T47D (cell line): ENCODE measurements around the gene PAK1.
"Not testable (repeated sequence)": the region's sequence is repeated elsewhere in the genome, so short reads cannot be mapped to it uniquely, and the experiment has no call there.

Experiments
- DNase-seq, 2 experiments: peaks; one replicate each; pipeline versions ENCODE4 v3.0.0 to v3.0.0-alpha.2; 2011 to 2012; ENCODE audit warnings: low read depth in 1 of 2, low spot score in 1 of 2
- JUND ChIP-seq: IDR thresholded peaks from 2 replicates; pipeline ENCODE4 v1.6.1; 2012; ENCODE audit warnings: low read depth
- in situ Hi-C: cut with HindIII; loops from 2 replicates; pipeline ENCODE4 v1.10.0; 2016; ENCODE audit warnings: low sequenced_read_pairs, low pct_unique_long_range_greater_than_20kb

PAK1 gene

DNA sequence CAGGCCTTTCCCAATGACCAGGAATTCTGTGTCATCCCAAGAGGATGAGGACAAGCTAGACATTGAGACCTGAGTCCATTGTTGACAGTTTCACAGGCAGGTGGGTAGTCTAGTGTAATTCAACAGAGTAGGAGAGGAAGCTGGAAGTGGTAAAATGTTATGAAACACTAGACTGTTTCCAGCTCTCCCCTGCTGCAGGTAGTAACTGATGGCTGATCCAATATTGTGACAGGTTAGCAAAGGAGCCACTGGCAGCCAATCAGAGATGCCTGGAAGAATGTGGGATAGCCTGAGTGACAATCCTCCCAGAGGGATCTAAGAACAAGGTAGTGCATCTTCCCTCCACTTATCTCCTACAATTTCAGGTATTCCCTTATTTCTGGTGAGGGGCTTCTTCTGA lies 161.8 kb downstream of the PAK1 start:
- in situ Hi-C loops: no loop called here
- TF ChIP-seq JUND: no peak

DNA sequence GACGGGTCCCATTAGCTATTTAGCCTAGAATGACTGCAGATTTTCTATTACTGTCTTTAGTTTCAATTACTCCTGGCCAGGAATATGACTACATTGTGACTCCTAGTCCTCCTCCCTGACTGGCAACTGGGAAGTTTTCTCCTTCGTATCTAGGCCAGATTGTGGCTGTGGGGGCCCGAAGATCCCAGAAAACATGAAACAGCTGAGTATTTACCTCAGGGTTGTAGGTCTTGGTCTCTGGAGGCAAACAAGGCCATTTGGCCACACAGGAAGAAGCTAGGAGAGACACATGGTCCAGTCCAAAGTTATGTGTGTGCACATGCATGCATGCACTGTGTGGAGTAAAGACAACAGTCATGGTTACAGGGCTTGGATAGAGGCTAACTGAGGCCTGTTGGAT lies 162.2 kb downstream of the PAK1 start:
- in situ Hi-C loops: no loop called here
- DNase-seq: no peak
- no peak for TF ChIP-seq JUND

More for the DNA sequence above, 161.8 kb downstream of the PAK1 start:
- no peak for DNase-seq

GRCh38 chr11:77310721-77311120 lies 163.2 kb downstream of the PAK1 start:
- no peak for DNase-seq
- in situ Hi-C loops: no loop called here
- TF ChIP-seq JUND: no peak

DNA sequence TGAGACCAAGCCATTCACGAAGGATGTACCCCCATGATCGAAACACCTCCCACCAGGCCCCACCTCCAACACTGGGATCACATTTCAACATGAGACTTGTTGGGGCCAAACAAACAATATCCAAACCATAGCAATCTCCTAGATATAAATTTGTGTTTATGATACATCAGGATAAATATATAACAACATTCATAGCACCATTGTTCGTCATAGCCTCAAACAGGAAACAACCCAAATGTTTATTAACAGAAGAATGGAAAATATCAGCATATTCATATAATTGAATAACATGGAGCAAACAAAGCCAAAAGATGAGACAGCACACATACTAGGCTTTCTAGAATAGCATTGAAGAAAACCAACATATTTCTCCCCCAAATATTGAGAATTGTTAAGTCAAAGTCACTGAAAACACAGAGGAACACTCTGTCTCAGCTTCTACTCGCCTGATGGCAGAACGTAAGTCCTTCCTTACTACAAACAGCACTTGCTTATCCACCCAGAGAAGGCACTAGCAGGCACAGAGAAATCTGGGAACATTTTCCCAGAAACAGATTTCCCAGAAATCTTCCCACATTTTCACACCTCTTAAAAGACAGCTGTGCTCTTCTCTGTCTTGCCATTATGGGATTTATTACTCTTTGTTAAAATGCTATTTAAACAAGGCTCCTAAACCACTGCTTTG lies 164.4 kb downstream of the PAK1 start:
- DNase-seq: no peak
- in situ Hi-C loops: no loop called here
- no peak for TF ChIP-seq JUND

DNA sequence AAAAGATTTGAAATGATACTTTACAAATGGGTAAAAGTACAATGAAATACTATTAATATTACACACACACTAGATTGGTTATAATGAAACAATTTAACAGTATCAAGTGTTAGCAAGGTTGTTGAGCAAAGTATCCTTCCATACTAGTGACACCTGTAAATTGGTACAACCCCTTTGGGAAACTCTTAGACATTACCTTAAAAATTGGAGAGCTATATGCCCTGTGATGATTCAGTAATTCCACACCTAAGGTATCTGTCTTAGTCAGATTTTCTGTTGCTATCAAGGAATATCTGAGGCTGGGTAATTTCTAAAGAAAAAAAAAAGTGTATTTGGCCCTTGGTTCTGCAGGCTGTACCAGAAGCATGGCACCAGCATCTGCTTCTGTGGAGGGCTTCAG lies 165.1 kb downstream of the PAK1 start:
- in situ Hi-C loops: no loop called here
- no peak for TF ChIP-seq JUND
- DNase-seq: no peak

DNA sequence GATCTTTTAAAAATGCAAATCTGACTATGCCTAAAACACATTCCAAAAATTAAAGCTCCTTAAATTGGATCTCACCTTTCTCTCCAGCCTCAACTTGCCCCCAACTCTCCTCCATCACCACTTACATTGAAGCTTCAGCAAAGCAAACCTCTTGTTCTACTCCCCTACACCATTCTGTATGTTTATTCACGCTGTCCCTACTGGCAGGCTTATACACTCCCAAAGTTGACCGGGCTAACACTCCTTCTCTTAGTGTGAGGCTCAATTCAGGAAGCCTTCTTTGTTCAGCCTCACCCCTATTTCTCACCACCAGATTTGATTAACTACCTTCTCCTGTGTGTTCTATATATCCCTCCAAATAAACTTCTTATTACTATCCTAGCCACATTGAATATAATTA lies 170.6 kb downstream of the PAK1 start:
- in situ Hi-C loops: no loop called here
- no peak for TF ChIP-seq JUND
- no peak for DNase-seq

DNA sequence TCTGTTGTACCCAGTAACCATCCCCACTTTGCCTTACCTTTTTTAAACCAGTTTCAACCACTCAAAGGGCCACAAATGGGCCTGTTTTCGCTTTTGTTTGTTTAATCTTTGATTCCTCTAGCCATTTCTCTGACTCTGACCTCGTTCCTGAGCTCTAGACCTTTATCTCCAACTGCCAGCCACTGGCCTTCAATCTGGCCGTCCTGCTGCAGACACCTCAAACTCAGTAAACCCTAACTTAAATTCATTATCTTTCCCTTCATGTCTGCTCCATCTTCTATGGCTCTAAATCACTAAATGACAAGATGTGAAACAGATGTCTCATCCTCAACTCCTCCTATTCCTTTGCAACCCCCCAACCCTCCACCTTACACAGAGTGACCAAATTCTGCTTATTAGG lies 171.1 kb downstream of the PAK1 start:
- DNase-seq: no peak
- in situ Hi-C loops: no loop called here
- TF ChIP-seq JUND: no peak

- in situ Hi-C loops: no loop called here
- no peak for TF ChIP-seq JUND
- DNase-seq: no peak
Measured at GRCh38 chr11:77301510-77301909, 172.4 kb downstream of the PAK1 start, which contains the start of gene GDPD4. TSS of gene GDPD4 (minus strand) at chr11:77301686. CDS start at chr11:77285137, 16,549 bp downstream.

GRCh38 chr11:77300695-77301094 lies 173.2 kb downstream of the PAK1 start:
- DNase-seq: no peak

GRCh38 chr11:77300028-77300427 lies 173.9 kb downstream of the PAK1 start:
- in situ Hi-C loops, DNase-seq: not testable (repeated sequence)

More at GRCh38 chr11:77300695-77301094, 173.2 kb downstream of the PAK1 start:
- TF ChIP-seq JUND: no peak
- in situ Hi-C loops: no loop called here

GRCh38 chr11:77299528-77299993 lies 174.3 kb downstream of the PAK1 start:
- in situ Hi-C loops: no loop called here
- no peak for TF ChIP-seq JUND
- peak in 1 of 2 experiments; percentile 25 for DNase-seq

DNA sequence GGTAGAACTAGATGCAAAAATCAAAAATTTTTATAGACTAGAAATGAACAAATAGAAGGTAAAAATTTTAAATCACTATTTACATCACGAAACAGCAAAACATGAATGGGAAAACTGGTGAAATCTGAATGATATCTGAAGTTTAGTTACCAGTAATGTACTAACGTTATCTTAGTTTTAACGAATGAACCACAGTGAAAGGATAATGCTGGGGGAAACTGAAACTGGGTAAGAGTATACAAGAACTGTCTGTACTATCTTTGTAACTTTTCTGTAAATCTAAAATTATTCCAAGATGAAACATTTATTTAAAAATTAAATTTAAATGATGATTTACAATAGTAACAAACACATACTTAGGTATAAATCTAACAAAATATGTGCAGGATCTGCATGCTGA lies 179.9 kb downstream of the PAK1 start:
- DNase-seq: no peak
- in situ Hi-C loops: no loop called here
- no peak for TF ChIP-seq JUND

GRCh38 chr11:77289737-77290136 lies 184.2 kb downstream of the PAK1 start:
- no peak for TF ChIP-seq JUND
- DNase-seq: no peak
- in situ Hi-C loops: no loop called here
